H1 (cell line): ENCODE results near the gene GRID2.

Experiments
- POLR2AphosphoS5 ChIP-seq: IDR thresholded peaks from 2 replicates; pipeline ENCODE4 v1.6.1; 2011; ENCODE audit warnings: low read depth, low read length
- USF2 ChIP-seq: IDR thresholded peaks from 2 replicates; pipeline ENCODE4 v1.6.1; 2011; ENCODE audit warnings: low read length, improper control_type of control experiment
- TF ChIP-seq, protein P1 (sequence below), 3 experiments: IDR thresholded peaks; 1 replicate in 2 of 3; 2 replicates in 1 of 3; pipeline versions ENCODE4 v1.5.1 to v1.6.1; 2011; ENCODE audit warnings: low read length in 3 of 3, mild to moderate bottlenecking in 3 of 3, inconsistent platforms in 2 of 3, low read depth in 1 of 3, moderate library complexity in 1 of 3; ENCODE audit not compliant: insufficient read depth in 1 of 3; ENCODE audit errors: control extremely low read depth in 1 of 3
- TF ChIP-seq, protein P2 (sequence below): IDR thresholded peaks from 2 replicates; pipeline ENCODE4 v1.6.1; 2011; ENCODE audit warnings: low read depth, mild to moderate bottlenecking, low read length; ENCODE audit not compliant: insufficient read depth

- TF ChIP-seq POLR2AphosphoS5 (no peak), USF2 (no peak)
- TF ChIP-seq, protein P1, sequence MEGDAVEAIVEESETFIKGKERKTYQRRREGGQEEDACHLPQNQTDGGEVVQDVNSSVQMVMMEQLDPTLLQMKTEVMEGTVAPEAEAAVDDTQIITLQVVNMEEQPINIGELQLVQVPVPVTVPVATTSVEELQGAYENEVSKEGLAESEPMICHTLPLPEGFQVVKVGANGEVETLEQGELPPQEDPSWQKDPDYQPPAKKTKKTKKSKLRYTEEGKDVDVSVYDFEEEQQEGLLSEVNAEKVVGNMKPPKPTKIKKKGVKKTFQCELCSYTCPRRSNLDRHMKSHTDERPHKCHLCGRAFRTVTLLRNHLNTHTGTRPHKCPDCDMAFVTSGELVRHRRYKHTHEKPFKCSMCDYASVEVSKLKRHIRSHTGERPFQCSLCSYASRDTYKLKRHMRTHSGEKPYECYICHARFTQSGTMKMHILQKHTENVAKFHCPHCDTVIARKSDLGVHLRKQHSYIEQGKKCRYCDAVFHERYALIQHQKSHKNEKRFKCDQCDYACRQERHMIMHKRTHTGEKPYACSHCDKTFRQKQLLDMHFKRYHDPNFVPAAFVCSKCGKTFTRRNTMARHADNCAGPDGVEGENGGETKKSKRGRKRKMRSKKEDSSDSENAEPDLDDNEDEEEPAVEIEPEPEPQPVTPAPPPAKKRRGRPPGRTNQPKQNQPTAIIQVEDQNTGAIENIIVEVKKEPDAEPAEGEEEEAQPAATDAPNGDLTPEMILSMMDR (IDR thresholded peaks at IDR 0.05; ENCODE audit: control extremely low read depth in 1 of 3, insufficient read depth in 1 of 3, low read depth in 1 of 3, low read length in 3 of 3), result no peak
- TF ChIP-seq, protein P2, sequence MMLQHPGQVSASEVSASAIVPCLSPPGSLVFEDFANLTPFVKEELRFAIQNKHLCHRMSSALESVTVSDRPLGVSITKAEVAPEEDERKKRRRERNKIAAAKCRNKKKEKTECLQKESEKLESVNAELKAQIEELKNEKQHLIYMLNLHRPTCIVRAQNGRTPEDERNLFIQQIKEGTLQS, result no peak
Measured at GRCh38 chr4:92961881-92962280, 658.1 kb downstream of the GRID2 start.
